ENCODE results near the gene NR2E3. TPM values are rescaled to one million over a fixed set of nuclear protein-coding genes. Genes with fewer than 3 reads are reported as not detected.

NR2E3 gene
- total RNA-seq, 1 donor from 2014 or later, result not detected

- intact Hi-C loops (cut with micrococcal nuclease), result loop anchor here (5.0 kb wide), 1 partner anchor 375 kb away; no protein-coding TSS in a partner anchor
- Mint-ChIP-seq H3K4me3 (ENCODE audit: low read depth) (no peak overlapping the region), H3K4me1 (ENCODE audit: low read depth) (peaks cover 20% of the 10 kb centered on the region), H3K9me3 (no peaks in the 10 kb centered on the region), H3K36me3 (ENCODE audit: low read depth) (no peaks in the 10 kb centered on the region), H3K27ac (no peak overlapping the region), H3K27me3 (ENCODE audit: low read depth) (peaks cover 5% of the 10 kb centered on the region)
- DNase-seq (ENCODE audit: low spot score), result no peak
Measured at GRCh38 chr15:71781965-71782265, 28.4 kb upstream of the NR2E3 start.

GRCh38 chr15:71782422-71783165 lies 27.8 kb upstream of the NR2E3 start:
- no peaks in the 10 kb centered on the region for H3K9me3 Mint-ChIP-seq
- intact Hi-C loops (cut with micrococcal nuclease), result loop anchor here (5.0 kb wide), 1 partner anchor 375 kb away; no protein-coding TSS in a partner anchor
- H3K4me3 Mint-ChIP-seq (ENCODE audit: low read depth), result no peak overlapping the region
- H3K27ac Mint-ChIP-seq, result no peak overlapping the region
- H3K4me1 Mint-ChIP-seq (ENCODE audit: low read depth), result peaks cover 20% of the 10 kb centered on the region
- H3K27me3 Mint-ChIP-seq (ENCODE audit: low read depth), result peaks cover 5% of the 10 kb centered on the region
- no peaks in the 10 kb centered on the region for H3K36me3 Mint-ChIP-seq (ENCODE audit: low read depth)
- no peak for DNase-seq (ENCODE audit: low spot score)

GRCh38 chr15:71784719-71785118 lies 25.6 kb upstream of the NR2E3 start:
- intact Hi-C loops (cut with micrococcal nuclease), result loop anchor here (5.0 kb wide), 1 partner anchor 373 kb away; no protein-coding TSS in a partner anchor
- H3K27ac Mint-ChIP-seq, result no peak overlapping the region

GRCh38 chr15:71785996-71786395 lies 24.4 kb upstream of the NR2E3 start:
- no peaks in the 10 kb centered on the region for H3K9me3 Mint-ChIP-seq

More at GRCh38 chr15:71784719-71785118, 25.6 kb upstream of the NR2E3 start:
- Mint-ChIP-seq H3K9me3 (no peaks in the 10 kb centered on the region), H3K4me3 (ENCODE audit: low read depth) (no peak overlapping the region), H3K36me3 (ENCODE audit: low read depth) (no peaks in the 10 kb centered on the region), H3K27me3 (ENCODE audit: low read depth) (peaks cover 5% of the 10 kb centered on the region), H3K4me1 (ENCODE audit: low read depth) (peaks cover 23% of the 10 kb centered on the region)
- no peak for DNase-seq (ENCODE audit: low spot score)

GRCh38 chr15:71786673-71787072 lies 23.7 kb upstream of the NR2E3 start:
- H3K4me1 Mint-ChIP-seq (ENCODE audit: low read depth), result peaks cover 5% of the 10 kb centered on the region
- H3K4me3 Mint-ChIP-seq (ENCODE audit: low read depth), result no peak overlapping the region
- H3K9me3 Mint-ChIP-seq, result no peaks in the 10 kb centered on the region
- H3K27ac Mint-ChIP-seq, result no peak overlapping the region
- no peak for DNase-seq (ENCODE audit: low spot score)
- peaks cover 5% of the 10 kb centered on the region for H3K27me3 Mint-ChIP-seq (ENCODE audit: low read depth)
- intact Hi-C loops (cut with micrococcal nuclease), result no loop called here
- H3K36me3 Mint-ChIP-seq (ENCODE audit: low read depth), result no peaks in the 10 kb centered on the region

More at GRCh38 chr15:71785996-71786395, 24.4 kb upstream of the NR2E3 start:
- Mint-ChIP-seq H3K36me3 (ENCODE audit: low read depth) (no peaks in the 10 kb centered on the region), H3K4me1 (ENCODE audit: low read depth) (peaks cover 12% of the 10 kb centered on the region), H3K27me3 (ENCODE audit: low read depth) (peaks cover 5% of the 10 kb centered on the region), H3K27ac (no peak overlapping the region), H3K4me3 (ENCODE audit: low read depth) (no peak overlapping the region)
- intact Hi-C loops (cut with micrococcal nuclease), result no loop called here
- no peak for DNase-seq (ENCODE audit: low spot score)

- Mint-ChIP-seq H3K36me3 (ENCODE audit: low read depth) (no peaks in the 10 kb centered on the region), H3K4me3 (ENCODE audit: low read depth) (no peak overlapping the region), H3K9me3 (no peaks in the 10 kb centered on the region), H3K27me3 (ENCODE audit: low read depth) (peaks cover 5% of the 10 kb centered on the region), H3K27ac (no peak overlapping the region), H3K4me1 (ENCODE audit: low read depth) (peaks cover 5% of the 10 kb centered on the region)
- no peak for DNase-seq (ENCODE audit: low spot score)
- intact Hi-C loops (cut with micrococcal nuclease), result no loop called here
Measured at GRCh38 chr15:71788646-71789579, 21.4 kb upstream of the NR2E3 start.

- no peak for DNase-seq (ENCODE audit: low spot score)
Measured at GRCh38 chr15:71789616-71790015, 20.7 kb upstream of the NR2E3 start.

GRCh38 chr15:71790081-71790480 lies 20.3 kb upstream of the NR2E3 start:
- H3K4me1 Mint-ChIP-seq (ENCODE audit: low read depth), result peaks cover 5% of the 10 kb centered on the region
- H3K27me3 Mint-ChIP-seq (ENCODE audit: low read depth), result peaks cover 5% of the 10 kb centered on the region
- H3K9me3 Mint-ChIP-seq, result no peaks in the 10 kb centered on the region
- no peaks in the 10 kb centered on the region for H3K36me3 Mint-ChIP-seq (ENCODE audit: low read depth)
- DNase-seq (ENCODE audit: low spot score), result no peak
- H3K4me3 Mint-ChIP-seq (ENCODE audit: low read depth), result no peak overlapping the region
- intact Hi-C loops (cut with micrococcal nuclease), result no loop called here
- no peak overlapping the region for H3K27ac Mint-ChIP-seq

More at GRCh38 chr15:71789616-71790015, 20.7 kb upstream of the NR2E3 start:
- Mint-ChIP-seq H3K4me1 (ENCODE audit: low read depth) (peaks cover 5% of the 10 kb centered on the region), H3K9me3 (no peaks in the 10 kb centered on the region), H3K27ac (no peak overlapping the region), H3K4me3 (ENCODE audit: low read depth) (no peak overlapping the region), H3K27me3 (ENCODE audit: low read depth) (peaks cover 5% of the 10 kb centered on the region), H3K36me3 (ENCODE audit: low read depth) (no peaks in the 10 kb centered on the region)
- intact Hi-C loops (cut with micrococcal nuclease), result no loop called here

- no peaks in the 10 kb centered on the region for H3K9me3 Mint-ChIP-seq
- H3K4me1 Mint-ChIP-seq (ENCODE audit: low read depth), result peaks cover 2% of the 10 kb centered on the region
- intact Hi-C loops (cut with micrococcal nuclease), result no loop called here
- no peak overlapping the region for H3K4me3 Mint-ChIP-seq (ENCODE audit: low read depth)
- H3K36me3 Mint-ChIP-seq (ENCODE audit: low read depth), result no peaks in the 10 kb centered on the region
- no peaks in the 10 kb centered on the region for H3K27me3 Mint-ChIP-seq (ENCODE audit: low read depth)
- H3K27ac Mint-ChIP-seq, result no peak overlapping the region
- no peak for DNase-seq (ENCODE audit: low spot score)
Measured at GRCh38 chr15:71791975-71792374, 18.4 kb upstream of the NR2E3 start.

GRCh38 chr15:71792521-71792920 lies 17.8 kb upstream of the NR2E3 start:
- Mint-ChIP-seq H3K27me3 (ENCODE audit: low read depth) (no peaks in the 10 kb centered on the region), H3K36me3 (ENCODE audit: low read depth) (no peaks in the 10 kb centered on the region), H3K4me3 (ENCODE audit: low read depth) (no peak overlapping the region), H3K27ac (no peak overlapping the region), H3K4me1 (ENCODE audit: low read depth) (peaks cover 2% of the 10 kb centered on the region), H3K9me3 (no peaks in the 10 kb centered on the region)
- DNase-seq (ENCODE audit: low spot score), result no peak
- intact Hi-C loops (cut with micrococcal nuclease), result no loop called here

GRCh38 chr15:71798641-71799040 lies 11.7 kb upstream of the NR2E3 start:
- peaks cover 4% of the 10 kb centered on the region for H3K27me3 Mint-ChIP-seq (ENCODE audit: low read depth)
- no peak overlapping the region for H3K4me3 Mint-ChIP-seq (ENCODE audit: low read depth)
- DNase-seq (ENCODE audit: low spot score), result no peak
- no peaks in the 10 kb centered on the region for H3K9me3 Mint-ChIP-seq
- intact Hi-C loops (cut with micrococcal nuclease), result no loop called here
- no peaks in the 10 kb centered on the region for H3K36me3 Mint-ChIP-seq (ENCODE audit: low read depth)
- no peak overlapping the region for H3K27ac Mint-ChIP-seq
- no peaks in the 10 kb centered on the region for H3K4me1 Mint-ChIP-seq (ENCODE audit: low read depth)

GRCh38 chr15:71800190-71800589 lies 10.2 kb upstream of the NR2E3 start:
- peaks cover 4% of the 10 kb centered on the region for H3K27me3 Mint-ChIP-seq (ENCODE audit: low read depth)
- H3K27ac Mint-ChIP-seq, result no peak overlapping the region
- DNase-seq (ENCODE audit: low spot score), result no peak
- no peaks in the 10 kb centered on the region for H3K4me1 Mint-ChIP-seq (ENCODE audit: low read depth)
- no peak overlapping the region for H3K4me3 Mint-ChIP-seq (ENCODE audit: low read depth)
- no peaks in the 10 kb centered on the region for H3K36me3 Mint-ChIP-seq (ENCODE audit: low read depth)
- intact Hi-C loops (cut with micrococcal nuclease), result no loop called here
- no peaks in the 10 kb centered on the region for H3K9me3 Mint-ChIP-seq

All from activated T-helper 2 cell treated with anti-CD3 and anti-CD28 coated beads, Interferon-gamma antibody, Interleukin-2, Interleukin-4, amounts not matched to agents 10 μg/mL and 5 μg/mL and 100 μg/mL, durations not matched to agents 14 hours and 24 hours and 36 hours (primary cell).